HuH-7.5 (cell line): ENCODE results near the gene MGST1.
"Not testable (repeated sequence)": the region's sequence is repeated elsewhere in the genome, so short reads cannot be mapped to it uniquely, and the experiment has no call there.

Experiments used
- DNase-seq: peaks from one replicate; pipeline ENCODE4 v3.0.0; 2011; ENCODE audit warnings: low spot score

MGST1 gene

GRCh38 chr12:16352481-16352880 is 5.0 kb downstream of the MGST1 start:
- no peak for DNase-seq

GRCh38 chr12:16358878-16359277 is 11.4 kb downstream of the MGST1 start:
- no peak for DNase-seq

GRCh38 chr12:16359512-16360491 is 12.4 kb downstream of the MGST1 start:
- DNase-seq, result peak; percentile 20

- DNase-seq, result no peak
Observed at GRCh38 chr12:16361142-16361783, 13.8 kb downstream of the MGST1 start.

- DNase-seq, result no peak
Observed at GRCh38 chr12:16362550-16362949, 15.1 kb downstream of the MGST1 start.

GRCh38 chr12:16369156-16369555 is 21.7 kb downstream of the MGST1 start:
- no peak for DNase-seq

GRCh38 chr12:16370096-16370495 is 22.7 kb downstream of the MGST1 start:
- DNase-seq, result no peak

GRCh38 chr12:16382652-16383312 is 35.3 kb downstream of the MGST1 start:
- DNase-seq, result not testable (repeated sequence)

- no peak for DNase-seq
Observed at GRCh38 chr12:16384732-16385131, 37.3 kb downstream of the MGST1 start.

GRCh38 chr12:16385782-16386646 is 38.6 kb downstream of the MGST1 start:
- DNase-seq, result peak; percentile 49

GRCh38 chr12:16387919-16388318 is 40.5 kb downstream of the MGST1 start:
- no peak for DNase-seq

- no peak for DNase-seq
Observed at GRCh38 chr12:16389594-16389993, 42.1 kb downstream of the MGST1 start.

- no peak for DNase-seq
Observed at GRCh38 chr12:16392846-16393535, 45.5 kb downstream of the MGST1 start.

- DNase-seq, result no peak
Observed at GRCh38 chr12:16399101-16399500, 51.7 kb downstream of the MGST1 start.

GRCh38 chr12:16401835-16402234 is 54.4 kb downstream of the MGST1 start:
- DNase-seq, result not testable (repeated sequence)

GRCh38 chr12:16407346-16407745 is 59.9 kb downstream of the MGST1 start:
- DNase-seq, result no peak
